ENCODE data around the gene DOC2B.
"Not testable (repeated sequence)": the region's sequence is repeated elsewhere in the genome, so short reads cannot be mapped to it uniquely, and the experiment has no call there.

DOC2B gene

DNA sequence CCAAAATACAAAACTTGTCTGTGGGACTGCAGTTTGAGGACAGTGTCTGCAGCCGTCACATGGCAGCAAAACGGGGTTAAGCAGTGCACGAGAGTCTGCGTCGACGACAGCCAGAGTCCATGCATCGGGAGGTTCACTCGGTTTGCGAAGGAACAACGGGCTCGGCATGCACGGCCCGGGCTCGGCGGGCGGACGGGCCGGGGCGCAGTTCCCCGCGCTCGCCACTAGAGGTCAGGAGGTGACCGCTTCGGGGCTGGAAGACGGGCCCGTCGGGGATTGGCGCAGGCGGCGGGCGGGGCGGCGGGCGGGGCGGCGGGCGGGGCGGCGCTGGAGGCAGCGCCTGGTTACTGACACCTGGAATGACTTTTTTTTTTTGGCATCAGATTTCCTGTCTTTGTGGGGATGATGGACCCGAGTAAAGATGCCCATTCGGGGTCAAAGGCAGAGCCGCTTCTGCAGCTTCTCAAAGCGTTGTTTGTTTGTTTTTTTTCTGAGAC, 37.6 kb downstream of the DOC2B start:
- DNase-seq, result peak; percentile 88

DNA sequence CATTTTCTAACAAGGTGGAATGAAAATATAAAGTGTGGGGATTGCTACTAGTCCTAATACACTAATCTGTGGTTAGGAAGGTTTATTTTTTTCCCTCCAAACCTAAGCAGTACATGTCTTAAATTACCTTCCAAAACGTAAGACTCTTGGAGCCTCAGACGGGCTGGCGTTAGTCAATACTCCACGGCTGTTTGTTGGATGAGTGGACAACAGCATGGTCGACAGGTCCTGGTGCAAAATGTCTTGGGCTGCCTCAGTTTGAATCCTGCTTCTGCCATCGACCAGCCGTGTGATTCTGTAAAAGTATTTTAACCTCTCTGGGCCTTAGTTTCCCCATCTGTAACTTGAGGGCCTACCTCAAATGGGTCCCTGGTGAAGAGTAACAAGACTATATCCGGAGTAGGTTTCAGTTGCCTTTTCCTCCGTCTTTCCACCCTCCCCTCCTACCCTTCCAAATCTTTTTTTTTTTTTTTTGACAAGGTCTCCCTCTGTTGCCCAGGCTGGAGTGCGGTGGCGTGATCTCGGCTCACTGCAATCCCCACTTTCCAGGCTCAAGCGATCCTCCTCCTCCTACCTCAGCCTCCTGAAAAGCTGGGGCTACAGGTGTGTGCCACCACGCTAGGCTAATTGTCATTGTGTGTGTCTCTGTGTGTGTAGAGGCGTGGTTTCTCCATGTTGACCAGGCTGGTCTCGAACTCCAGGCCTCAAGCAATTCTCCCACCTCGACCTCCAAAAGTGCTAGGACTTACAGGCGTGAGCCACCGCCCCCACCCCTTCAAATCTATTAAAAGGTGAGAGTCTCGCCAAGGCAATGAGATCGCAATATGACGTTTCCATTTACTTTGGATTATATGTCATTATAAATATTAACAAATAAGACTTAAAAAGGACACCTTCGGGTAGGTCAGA, 38.3 kb downstream of the DOC2B start:
- no peaks in the 10 kb centered on the region for H3K9me3 ChIP-seq (ENCODE audit: severe bottlenecking)
- H3K27ac ChIP-seq, result no peak overlapping the region
- peak; percentile 4 for DNase-seq
- peaks cover 22% of the 10 kb centered on the region for H3K36me3 ChIP-seq
- H3K27me3 ChIP-seq (ENCODE audit: insufficient read depth, low read depth, severe bottlenecking), result peaks cover 4% of the 10 kb centered on the region
- H3K4me3 ChIP-seq (ENCODE audit: low read depth, low read length), result no peak overlapping the region
- no peak for TF ChIP-seq CTCF (IDR thresholded peaks at IDR 0.05; ENCODE audit: low read depth, low read length)

More for the DNA sequence above, 37.6 kb downstream of the DOC2B start:
- H3K4me3 ChIP-seq (ENCODE audit: low read depth, low read length), result no peak overlapping the region
- H3K27ac ChIP-seq, result no peak overlapping the region
- H3K27me3 ChIP-seq (ENCODE audit: insufficient read depth, low read depth, severe bottlenecking), result peaks cover 4% of the 10 kb centered on the region
- TF ChIP-seq CTCF (IDR thresholded peaks at IDR 0.05; ENCODE audit: low read depth, low read length), result peak; percentile 85
- no peaks in the 10 kb centered on the region for H3K9me3 ChIP-seq (ENCODE audit: severe bottlenecking)
- H3K36me3 ChIP-seq, result peaks cover 23% of the 10 kb centered on the region

DNA sequence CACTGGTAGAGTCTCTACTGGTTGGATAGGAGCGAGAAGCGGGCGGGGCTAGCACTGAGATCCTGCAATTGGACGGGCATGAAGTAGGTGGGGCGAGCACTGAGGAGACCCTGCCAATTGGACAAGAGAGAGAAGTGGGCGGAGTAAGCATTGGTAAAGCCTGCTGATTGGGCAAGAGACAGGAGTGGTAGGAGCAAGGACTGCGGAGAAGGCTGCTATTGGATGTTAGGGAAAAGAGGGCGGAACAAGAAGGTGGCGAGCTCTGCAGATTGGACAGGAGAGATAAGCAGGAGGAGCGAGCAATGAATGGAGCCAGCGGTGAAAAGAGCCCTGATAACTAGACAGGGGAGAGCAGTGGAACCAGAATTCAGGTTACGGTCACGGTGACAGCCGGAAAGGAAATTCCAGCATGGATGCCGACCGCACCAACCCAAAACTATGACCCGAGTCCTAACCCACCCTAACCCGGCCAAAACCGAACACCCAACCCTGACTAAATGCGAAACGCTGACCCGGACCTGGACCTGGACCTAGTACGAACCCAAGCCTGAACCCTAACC, 39.3 kb downstream of the DOC2B start:
- H3K27ac ChIP-seq, result no peak overlapping the region
- H3K36me3 ChIP-seq, result peaks cover 13% of the 10 kb centered on the region
- no peak overlapping the region for H3K4me3 ChIP-seq (ENCODE audit: low read depth, low read length)
- no peak for TF ChIP-seq CTCF (IDR thresholded peaks at IDR 0.05; ENCODE audit: low read depth, low read length)
- no peaks in the 10 kb centered on the region for H3K9me3 ChIP-seq (ENCODE audit: severe bottlenecking)
- DNase-seq, result peak; percentile 61
- H3K27me3 ChIP-seq (ENCODE audit: insufficient read depth, low read depth, severe bottlenecking), result peaks cover 4% of the 10 kb centered on the region

- not testable (repeated sequence) for H3K27ac ChIP-seq; H3K9me3 ChIP-seq (ENCODE audit: severe bottlenecking); H3K4me3 ChIP-seq (ENCODE audit: low read depth, low read length); H3K27me3 ChIP-seq (ENCODE audit: insufficient read depth, low read depth, severe bottlenecking); H3K36me3 ChIP-seq
- DNase-seq, result peak; percentile 3
Observed at GRCh38 chr17:139401-140205, 41.8 kb downstream of the DOC2B start.

- H3K4me3 ChIP-seq (ENCODE audit: low read depth, low read length); H3K36me3 ChIP-seq; H3K9me3 ChIP-seq (ENCODE audit: severe bottlenecking); H3K27me3 ChIP-seq (ENCODE audit: insufficient read depth, low read depth, severe bottlenecking); H3K27ac ChIP-seq: not testable (repeated sequence)
- DNase-seq, result peak; percentile 3
Observed at GRCh38 chr17:137166-137807, 44.2 kb downstream of the DOC2B start, which contains the start of gene SCGB1C2. SCGB1C2 (plus strand) TSS chr17:137569; CDS start chr17:137591, 22 bp downstream.

GRCh38 chr17:136531-136930, 44.9 kb downstream of the DOC2B start:
- H3K36me3 ChIP-seq; H3K27me3 ChIP-seq (ENCODE audit: insufficient read depth, low read depth, severe bottlenecking); H3K9me3 ChIP-seq (ENCODE audit: severe bottlenecking); H3K4me3 ChIP-seq (ENCODE audit: low read depth, low read length); H3K27ac ChIP-seq: not testable (repeated sequence)
- DNase-seq, result peak; percentile 86
- TF ChIP-seq CTCF (IDR thresholded peaks at IDR 0.05; ENCODE audit: low read depth, low read length), result peak; percentile 16; the same call in 1 of the 2 replicates

- DNase-seq; H3K9me3 ChIP-seq (ENCODE audit: severe bottlenecking); H3K27me3 ChIP-seq (ENCODE audit: insufficient read depth, low read depth, severe bottlenecking); H3K27ac ChIP-seq; H3K4me3 ChIP-seq (ENCODE audit: low read depth, low read length); H3K36me3 ChIP-seq: not testable (repeated sequence)
Observed at GRCh38 chr17:135895-136294, 45.6 kb downstream of the DOC2B start.

DNA sequence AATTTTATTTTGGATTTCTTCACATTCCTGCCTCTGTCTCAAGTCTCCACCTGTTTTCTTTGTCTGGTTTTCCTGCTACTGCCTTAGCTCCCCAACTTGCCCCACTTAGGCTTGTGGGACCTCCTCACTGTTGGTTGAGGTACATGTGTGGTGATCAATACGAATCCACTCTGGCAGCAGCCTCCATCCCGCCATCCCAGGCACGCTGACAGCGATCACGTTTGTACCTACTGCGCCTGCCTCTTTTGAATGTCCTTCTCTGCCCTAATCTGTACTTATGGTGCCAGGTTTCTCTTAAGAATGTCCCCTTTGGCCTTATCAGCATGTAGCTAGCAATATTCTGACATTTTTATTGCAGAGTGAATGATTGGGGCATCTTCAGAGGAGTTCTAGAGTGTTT, 46.4 kb downstream of the DOC2B start:
- H3K36me3 ChIP-seq; H3K9me3 ChIP-seq (ENCODE audit: severe bottlenecking); H3K4me3 ChIP-seq (ENCODE audit: low read depth, low read length); H3K27me3 ChIP-seq (ENCODE audit: insufficient read depth, low read depth, severe bottlenecking); H3K27ac ChIP-seq; DNase-seq: not testable (repeated sequence)
